Uterus (tissue), 2 donors: ENCODE measurements around the gene ACSM6.

Experiments used
- POLR2A ChIP-seq, 2 donors: fragments of 450-650 bp; IDR thresholded peaks; one replicate each; pipeline ENCODE4 v1.6.1; 2016; ENCODE audit warnings: antibody characterized with exemption in 2 of 2, mild to moderate bottlenecking in 1 of 2, moderate library complexity in 1 of 2
- TF ChIP-seq, protein P1 (sequence below), 4 experiments: fragments of 200-600 bp in 2 of 4; fragments of 450-650 bp in 2 of 4; sonication (generic) in 2 of 4; IDR thresholded peaks; one replicate each; pipeline ENCODE4 v1.5.1; 2016 to 2019; ENCODE audit warnings: antibody characterized with exemption in 4 of 4, mild to moderate bottlenecking in 2 of 4, moderate library complexity in 1 of 4

DNA sequence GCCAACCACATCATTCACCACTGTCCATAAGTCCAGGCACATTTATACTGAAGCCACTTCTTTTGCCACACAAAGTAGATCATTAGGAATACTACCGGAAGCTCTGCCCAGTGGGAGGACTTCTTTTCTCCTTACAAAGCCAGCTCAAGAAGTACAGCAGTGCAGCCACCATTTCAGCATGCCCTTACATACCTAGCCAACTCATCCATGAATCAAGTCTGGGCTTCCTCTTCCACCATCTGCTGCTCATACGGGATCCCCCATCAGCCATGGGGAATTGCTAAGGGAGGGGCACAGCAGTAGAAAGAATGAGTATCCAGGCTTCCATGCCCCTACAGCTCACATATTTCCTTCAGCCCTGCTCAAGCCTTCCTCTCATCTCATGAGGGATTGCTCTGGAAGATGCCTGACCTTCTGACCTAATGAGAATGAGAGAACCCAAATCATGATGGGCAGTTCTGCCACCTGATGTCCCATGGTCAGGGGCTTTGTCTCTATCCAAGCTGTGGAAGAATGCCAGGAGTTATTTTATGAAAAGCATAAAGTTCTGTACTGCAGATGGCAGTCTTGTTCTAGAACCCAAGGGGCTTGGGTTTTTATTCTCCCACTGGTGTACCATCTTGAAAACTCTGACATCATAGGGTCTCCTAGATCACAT, 39.5 kb downstream of the ACSM6 start:
- TF ChIP-seq, protein P1, sequence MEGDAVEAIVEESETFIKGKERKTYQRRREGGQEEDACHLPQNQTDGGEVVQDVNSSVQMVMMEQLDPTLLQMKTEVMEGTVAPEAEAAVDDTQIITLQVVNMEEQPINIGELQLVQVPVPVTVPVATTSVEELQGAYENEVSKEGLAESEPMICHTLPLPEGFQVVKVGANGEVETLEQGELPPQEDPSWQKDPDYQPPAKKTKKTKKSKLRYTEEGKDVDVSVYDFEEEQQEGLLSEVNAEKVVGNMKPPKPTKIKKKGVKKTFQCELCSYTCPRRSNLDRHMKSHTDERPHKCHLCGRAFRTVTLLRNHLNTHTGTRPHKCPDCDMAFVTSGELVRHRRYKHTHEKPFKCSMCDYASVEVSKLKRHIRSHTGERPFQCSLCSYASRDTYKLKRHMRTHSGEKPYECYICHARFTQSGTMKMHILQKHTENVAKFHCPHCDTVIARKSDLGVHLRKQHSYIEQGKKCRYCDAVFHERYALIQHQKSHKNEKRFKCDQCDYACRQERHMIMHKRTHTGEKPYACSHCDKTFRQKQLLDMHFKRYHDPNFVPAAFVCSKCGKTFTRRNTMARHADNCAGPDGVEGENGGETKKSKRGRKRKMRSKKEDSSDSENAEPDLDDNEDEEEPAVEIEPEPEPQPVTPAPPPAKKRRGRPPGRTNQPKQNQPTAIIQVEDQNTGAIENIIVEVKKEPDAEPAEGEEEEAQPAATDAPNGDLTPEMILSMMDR (IDR thresholded peaks at IDR 0.05) = no peak
- TF ChIP-seq POLR2A (IDR thresholded peaks at IDR 0.05) = no peak
